ENCODE measurements around the gene DHRS13.

Gene DHRS13

DNA sequence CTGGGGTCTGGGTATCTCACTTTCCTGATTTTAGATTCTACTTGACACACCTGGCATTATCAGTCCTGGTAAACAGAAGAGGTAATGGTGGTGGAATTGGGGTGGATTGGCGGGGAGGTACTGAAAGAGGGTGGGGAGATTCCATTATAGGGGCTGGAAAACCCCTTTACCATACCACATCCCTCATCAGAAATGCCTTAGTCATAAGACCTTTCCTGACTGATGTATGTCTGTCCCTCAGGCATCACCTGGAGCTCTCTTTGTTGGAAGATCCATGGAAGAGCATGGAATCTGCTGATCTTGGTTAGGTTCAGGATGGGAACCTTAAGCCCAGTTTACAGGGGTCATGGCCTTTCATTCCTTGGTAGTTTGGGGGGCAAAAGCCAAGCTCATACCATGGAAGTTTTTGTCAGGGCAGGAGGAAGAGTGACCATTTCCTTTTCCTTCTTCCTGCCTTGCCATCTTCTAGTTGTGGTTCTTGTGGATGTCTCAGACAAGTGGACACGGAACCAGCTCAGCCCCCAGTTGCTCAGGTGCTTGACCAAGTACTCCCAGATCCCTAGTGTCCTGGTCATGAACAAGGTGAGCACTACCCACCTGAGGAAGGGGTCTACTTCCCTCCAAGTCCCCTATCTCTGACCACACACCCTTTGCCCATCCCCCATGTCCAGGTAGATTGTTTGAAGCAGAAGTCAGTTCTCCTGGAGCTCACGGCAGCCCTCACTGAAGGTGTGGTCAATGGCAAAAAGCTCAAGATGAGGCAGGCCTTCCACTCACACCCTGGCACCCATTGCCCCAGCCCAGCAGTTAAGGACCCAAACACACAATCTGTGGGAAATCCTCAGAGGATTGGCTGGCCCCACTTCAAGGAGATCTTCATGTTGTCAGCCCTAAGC lies 44.7 kb downstream of the DHRS13 start:
- DNase-seq (ENCODE audit: low read depth): no peak
- TF ChIP-seq, protein P1, sequence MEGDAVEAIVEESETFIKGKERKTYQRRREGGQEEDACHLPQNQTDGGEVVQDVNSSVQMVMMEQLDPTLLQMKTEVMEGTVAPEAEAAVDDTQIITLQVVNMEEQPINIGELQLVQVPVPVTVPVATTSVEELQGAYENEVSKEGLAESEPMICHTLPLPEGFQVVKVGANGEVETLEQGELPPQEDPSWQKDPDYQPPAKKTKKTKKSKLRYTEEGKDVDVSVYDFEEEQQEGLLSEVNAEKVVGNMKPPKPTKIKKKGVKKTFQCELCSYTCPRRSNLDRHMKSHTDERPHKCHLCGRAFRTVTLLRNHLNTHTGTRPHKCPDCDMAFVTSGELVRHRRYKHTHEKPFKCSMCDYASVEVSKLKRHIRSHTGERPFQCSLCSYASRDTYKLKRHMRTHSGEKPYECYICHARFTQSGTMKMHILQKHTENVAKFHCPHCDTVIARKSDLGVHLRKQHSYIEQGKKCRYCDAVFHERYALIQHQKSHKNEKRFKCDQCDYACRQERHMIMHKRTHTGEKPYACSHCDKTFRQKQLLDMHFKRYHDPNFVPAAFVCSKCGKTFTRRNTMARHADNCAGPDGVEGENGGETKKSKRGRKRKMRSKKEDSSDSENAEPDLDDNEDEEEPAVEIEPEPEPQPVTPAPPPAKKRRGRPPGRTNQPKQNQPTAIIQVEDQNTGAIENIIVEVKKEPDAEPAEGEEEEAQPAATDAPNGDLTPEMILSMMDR (conservative IDR thresholded peaks at IDR 0.05; ENCODE audit: low read depth, low read length): no peak
- H3K4me3 ChIP-seq (ENCODE audit: low read depth, low read length): no peak overlapping the region

DNA sequence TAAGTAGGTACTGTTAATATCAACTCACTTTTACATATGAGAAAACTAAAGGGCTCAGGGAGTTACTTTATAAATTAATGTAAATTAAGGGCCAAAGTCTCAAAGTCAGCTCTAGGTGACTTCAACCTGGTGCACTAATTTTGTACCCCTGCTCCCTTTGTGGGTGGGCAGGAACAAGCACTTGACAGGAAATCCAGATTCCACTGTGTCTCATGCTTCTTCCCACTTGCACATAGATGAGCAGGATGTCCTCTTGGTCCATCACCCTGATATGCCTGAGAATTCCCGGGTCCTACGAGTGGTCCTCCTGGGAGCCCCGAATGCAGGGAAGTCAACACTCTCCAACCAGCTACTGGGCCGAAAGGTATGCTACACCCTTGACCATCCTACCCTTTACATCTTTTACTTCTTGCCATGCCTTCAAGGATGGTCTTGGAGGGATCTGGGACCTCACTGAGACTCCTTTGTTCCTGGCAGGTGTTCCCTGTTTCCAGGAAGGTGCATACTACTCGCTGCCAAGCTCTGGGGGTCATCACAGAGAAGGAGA lies 46.8 kb downstream of the DHRS13 start:
- TF ChIP-seq, protein P1 (conservative IDR thresholded peaks at IDR 0.05; ENCODE audit: low read depth, low read length): no peak
- H3K4me3 ChIP-seq (ENCODE audit: low read depth, low read length): no peak overlapping the region
- DNase-seq (ENCODE audit: low read depth): no peak

DNA sequence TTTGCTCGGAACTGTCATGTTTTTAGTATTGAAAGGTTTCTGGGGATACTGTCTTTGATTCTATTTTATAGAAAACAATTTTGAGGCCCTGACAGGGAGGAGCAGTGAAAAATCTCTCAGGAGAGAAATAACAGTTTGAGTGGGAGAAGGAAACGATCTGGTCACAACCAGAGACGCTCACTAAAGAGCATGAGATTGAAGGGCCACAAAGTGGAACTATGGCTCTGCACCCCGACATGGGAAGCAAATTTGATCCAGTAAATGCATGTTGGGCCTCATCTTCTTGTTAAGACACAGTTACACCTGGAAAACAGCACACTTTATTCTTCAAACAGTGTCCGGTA lies 47.6 kb downstream of the DHRS13 start:
- peak overlapping the region; percentile 83 for H3K4me3 ChIP-seq (ENCODE audit: low read depth, low read length)
- TF ChIP-seq, protein P1 (conservative IDR thresholded peaks at IDR 0.05; ENCODE audit: low read depth, low read length): no peak
- no peak for DNase-seq (ENCODE audit: low read depth)

DNA sequence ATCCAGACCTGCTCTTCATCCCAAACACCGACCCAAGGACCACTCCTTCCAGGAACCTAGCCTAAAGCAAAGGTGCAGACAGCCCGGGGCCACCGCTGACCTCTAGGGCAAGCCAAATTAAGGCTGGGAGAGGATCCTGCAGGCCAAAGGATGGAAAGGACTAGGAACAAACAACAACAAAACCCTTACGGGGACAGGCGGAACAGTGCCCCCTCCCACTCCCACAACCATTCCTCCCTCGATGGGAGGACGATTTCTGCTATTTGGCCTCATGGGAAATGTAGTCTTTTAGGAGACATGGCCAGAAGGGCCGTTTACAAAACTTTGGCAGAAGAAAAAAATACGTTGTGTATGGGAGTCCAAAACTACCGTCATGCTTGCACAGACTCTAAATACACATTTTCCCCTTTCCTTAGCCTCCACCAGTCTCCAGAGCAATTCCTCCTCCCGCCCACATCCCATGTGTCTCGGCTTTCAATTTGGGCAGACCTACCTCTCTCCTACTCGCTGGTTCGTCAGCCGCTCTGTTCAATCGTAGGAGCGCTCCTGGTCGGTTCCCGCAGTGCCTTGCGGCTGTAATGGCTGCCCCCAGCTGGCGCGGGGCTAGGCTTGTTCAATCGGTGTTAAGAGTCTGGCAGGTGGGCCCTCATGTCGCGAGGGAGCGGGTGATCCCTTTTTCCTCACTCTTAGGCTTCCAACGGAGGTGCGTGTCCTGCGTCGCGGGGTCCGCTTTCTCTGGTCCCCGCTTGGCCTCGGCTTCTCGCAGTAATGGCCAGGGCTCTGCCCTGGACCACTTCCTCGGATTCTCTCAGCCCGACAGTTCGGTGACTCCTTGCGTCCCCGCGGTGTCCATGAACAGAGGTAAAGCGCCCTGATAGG lies 48.2 kb downstream of the DHRS13 start, which contains the start of gene ERAL1:
Gene ERAL1, plus strand, starts transcription at position 560 of the 879 bp plus-strand sequence. Its CDS starts 19 bp downstream, at position 579.
- peak; percentile 90 for DNase-seq (ENCODE audit: low read depth)
- TF ChIP-seq, protein P1 (conservative IDR thresholded peaks at IDR 0.05; ENCODE audit: low read depth, low read length): peak; percentile 11
- peak within 1 kb of the TSS; percentile 83 for H3K4me3 ChIP-seq (ENCODE audit: low read depth, low read length)

DNA sequence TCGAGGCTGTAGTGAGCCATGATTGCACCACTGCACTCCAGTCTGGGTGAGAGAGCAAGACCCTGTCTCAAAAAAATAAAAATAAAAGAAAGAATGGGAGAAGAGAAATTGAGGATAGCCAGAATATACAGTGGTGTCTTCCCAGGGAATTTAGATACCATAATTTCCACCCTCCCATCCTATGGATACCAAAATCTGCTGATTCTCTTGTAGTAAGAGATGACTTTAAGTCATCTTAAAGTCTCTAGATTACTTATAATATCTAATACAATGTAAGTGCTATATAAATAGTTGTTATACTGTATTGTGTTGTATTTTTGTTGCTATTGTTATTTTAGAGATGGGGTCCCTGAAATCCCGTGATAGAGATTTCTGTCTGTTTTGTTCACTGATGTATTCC lies 49.6 kb downstream of the DHRS13 start:
- no peak overlapping the region for H3K4me3 ChIP-seq (ENCODE audit: low read depth, low read length)
- no peak for DNase-seq (ENCODE audit: low read depth)
- TF ChIP-seq, protein P1 (conservative IDR thresholded peaks at IDR 0.05; ENCODE audit: low read depth, low read length): no peak

DNA sequence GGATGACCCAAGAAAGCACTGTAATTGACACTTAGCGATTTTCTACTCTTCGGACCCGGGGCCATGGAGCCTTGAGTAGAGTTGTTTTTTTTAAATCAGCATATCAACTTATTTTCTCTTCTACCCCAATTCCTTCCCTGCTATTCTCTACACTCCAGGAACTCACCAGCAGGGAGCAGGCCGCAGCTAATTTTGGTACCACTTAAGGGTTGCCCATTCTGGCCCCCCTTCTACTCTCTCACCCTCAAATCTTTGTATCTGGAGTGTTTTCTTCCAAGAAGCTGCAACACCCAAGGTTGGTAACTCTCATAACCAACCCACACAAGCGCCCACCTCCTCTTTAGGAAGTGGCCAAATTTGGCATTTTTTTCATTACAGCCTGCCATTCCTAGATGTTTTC lies 53.6 kb downstream of the DHRS13 start:
- TF ChIP-seq, protein P1 (conservative IDR thresholded peaks at IDR 0.05; ENCODE audit: low read depth, low read length): peak; percentile 23
- peak; percentile 14 for DNase-seq (ENCODE audit: low read depth)
- no peak overlapping the region for H3K4me3 ChIP-seq (ENCODE audit: low read depth, low read length)

All from choroid plexus epithelial cell (primary cell).